ENCODE results near the gene TSSC4. TPM values are rescaled to one million over a fixed set of nuclear protein-coding genes. Genes with fewer than 3 reads are reported as not detected.

The TSSC4 gene
- total RNA-seq, 2 experiments from 2014 or later = 40.4 to 50.9 TPM

DNA sequence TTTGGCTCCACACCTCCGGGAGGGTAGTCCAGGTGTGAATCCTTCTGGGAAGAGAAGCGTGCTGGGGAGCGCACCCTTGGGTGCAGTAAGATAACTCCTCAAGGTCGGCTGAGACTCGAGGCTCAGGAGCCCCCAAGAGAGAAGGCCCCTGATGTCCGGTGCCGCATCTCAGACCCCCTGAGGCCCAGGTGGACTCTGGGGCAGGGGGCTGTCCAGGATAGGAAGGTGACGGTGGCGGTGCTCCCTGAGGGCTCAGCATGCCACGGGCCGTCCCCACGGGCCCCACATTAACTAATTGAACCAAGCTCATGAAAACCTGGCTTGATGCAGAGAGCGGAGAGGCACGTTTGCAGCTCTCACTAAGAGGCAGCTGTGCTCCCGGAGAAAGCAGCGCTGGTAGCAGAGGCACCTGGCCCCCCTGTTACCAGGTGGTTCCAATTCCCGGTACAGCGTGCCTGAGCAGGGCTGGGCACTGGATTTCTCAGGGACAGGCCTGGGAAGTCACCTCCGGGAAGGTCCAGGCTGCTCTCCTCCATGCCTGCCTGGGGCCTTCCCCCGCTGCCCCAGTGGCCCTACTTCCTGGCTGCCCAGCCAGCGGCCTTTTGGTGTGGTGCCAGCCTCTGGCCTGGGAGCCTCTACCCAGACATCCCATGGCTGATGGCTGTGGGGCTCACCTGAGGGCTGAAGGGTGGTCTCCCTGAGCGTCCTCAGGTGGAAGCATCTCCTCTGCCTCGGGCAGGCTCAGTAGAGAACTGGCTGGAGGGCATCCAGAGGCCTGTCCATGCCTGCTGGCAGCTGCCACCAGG is 45.4 kb downstream of the TSSC4 start:
- Histone ChIP-seq H3K9me2 (ENCODE audit: insufficient read depth, low read length) (no peaks in the 10 kb centered on the region), H3K9me3 (ENCODE audit: low read length) (no peaks in the 10 kb centered on the region), H3K4me3 (ENCODE audit: low read depth, low read length, poor library complexity, severe bottlenecking) (peak overlapping the region; percentile 18), H3K36me3 (ENCODE audit: insufficient read depth, low read length) (no peaks in the 10 kb centered on the region), H3K27ac (ENCODE audit: low read depth, low read length, poor library complexity, severe bottlenecking) (no peak overlapping the region), H3K4me1 (ENCODE audit: insufficient read depth, low read length, poor library complexity, severe bottlenecking) (peaks cover 21% of the 10 kb centered on the region), H2AFZ (ENCODE audit: low read length) (no peak overlapping the region), H3K4me2 (ENCODE audit: low read length) (peak overlapping the region; percentile 30; the same call in 1 of the 2 replicates), H4K20me1 (ENCODE audit: insufficient read depth, low read length) (no peaks in the 10 kb centered on the region), H3K79me2 (ENCODE audit: insufficient read depth, low read depth, low read length) (no peaks in the 10 kb centered on the region)
- BruUV-seq (replicated peaks) = no TSS peak
- DNase-seq (ENCODE audit: low spot score) = no peak
- no peak for TF ChIP-seq EZH2phosphoT487 (IDR thresholded peaks at IDR 0.05; ENCODE audit: borderline replicate concordance, low read depth, low read length)
- no peak for TF ChIP-seq CTCF (conservative IDR thresholded peaks at IDR 0.05; ENCODE audit: low read length)
- CTCF ChIA-PET (ENCODE audit: unreplicated experiment) = no interaction called here
- POLR2A ChIA-PET = no interaction called here
- intact Hi-C loops (cut with micrococcal nuclease; ENCODE audit: unreplicated experiment) = no loop called here

- H3K4me1 ChIP-seq (ENCODE audit: insufficient read depth, low read length, poor library complexity, severe bottlenecking) = peaks cover 21% of the 10 kb centered on the region
- H3K9me2 ChIP-seq (ENCODE audit: insufficient read depth, low read length) = no peaks in the 10 kb centered on the region
- peak overlapping the region; percentile 38 for H3K4me2 ChIP-seq (ENCODE audit: low read length)
- H3K36me3 ChIP-seq (ENCODE audit: insufficient read depth, low read length) = no peaks in the 10 kb centered on the region
- no peak for TF ChIP-seq EZH2phosphoT487 (IDR thresholded peaks at IDR 0.05; ENCODE audit: borderline replicate concordance, low read depth, low read length)
- TF ChIP-seq CTCF (conservative IDR thresholded peaks at IDR 0.05; ENCODE audit: low read length) = no peak
- DNase-seq (ENCODE audit: low spot score) = peak; percentile 64
- no peak overlapping the region for H3K27ac ChIP-seq (ENCODE audit: low read depth, low read length, poor library complexity, severe bottlenecking)
- intact Hi-C loops (cut with micrococcal nuclease; ENCODE audit: unreplicated experiment) = no loop called here
- no peaks in the 10 kb centered on the region for H3K9me3 ChIP-seq (ENCODE audit: low read length)
- CTCF ChIA-PET (ENCODE audit: unreplicated experiment) = no interaction called here
- POLR2A ChIA-PET = no interaction called here
- BruUV-seq (replicated peaks) = no TSS peak
- no peaks in the 10 kb centered on the region for H3K79me2 ChIP-seq (ENCODE audit: insufficient read depth, low read depth, low read length)
- H3K4me3 ChIP-seq (ENCODE audit: low read depth, low read length, poor library complexity, severe bottlenecking) = peak overlapping the region; percentile 41
- H2AFZ ChIP-seq (ENCODE audit: low read length) = peak overlapping the region; percentile 82
- no peaks in the 10 kb centered on the region for H4K20me1 ChIP-seq (ENCODE audit: insufficient read depth, low read length)
These were observed 46.2 kb downstream of the TSSC4 start for GRCh38 chr11:2446590-2447252.

Data from OCI-LY7 (cell line).